Neuronal stem cell (in vitro differentiated cells): ENCODE results near the gene SH3BP4.

Source experiments
- DNase-seq: peaks from one replicate; pipeline ENCODE4 v3.0.0-alpha.2; 2013; ENCODE audit warnings: low spot score
- H2AFZ ChIP-seq: one replicate; pipeline ENCODE4 v1.6.1; 2013; ENCODE audit warnings: mild to moderate bottlenecking, low read length, inconsistent platforms
- H2AK5ac ChIP-seq: 2 replicates; pipeline ENCODE4 v1.6.1; 2013; ENCODE audit warnings: low read depth, mild to moderate bottlenecking, inconsistent platforms, low read length, moderate library complexity, mixed read lengths
- H2BK120ac ChIP-seq: 2 replicates; pipeline ENCODE4 v1.6.1; 2013; ENCODE audit warnings: low read depth, mild to moderate bottlenecking, inconsistent platforms, low read length, moderate library complexity, mixed read lengths
- H2BK12ac ChIP-seq: one replicate; pipeline ENCODE4 v1.6.1; 2013; ENCODE audit warnings: low read length, inconsistent platforms
- H2BK15ac ChIP-seq: 2 replicates; pipeline ENCODE4 v1.6.1; 2013; ENCODE audit warnings: mild to moderate bottlenecking, low read length, inconsistent platforms, mixed read lengths
- H2BK5ac ChIP-seq: one replicate; pipeline ENCODE4 v1.6.1; 2013; ENCODE audit warnings: inconsistent platforms, mild to moderate bottlenecking, low read length, moderate library complexity
- H3K14ac ChIP-seq: one replicate; pipeline ENCODE4 v1.6.1; 2013; ENCODE audit warnings: low read length, inconsistent platforms
- H3K18ac ChIP-seq: 2 replicates; pipeline ENCODE4 v1.6.1; 2013; ENCODE audit warnings: low read length, inconsistent platforms
- H3K23ac ChIP-seq: 2 replicates; pipeline ENCODE4 v1.6.1; 2013; ENCODE audit warnings: low read depth, mild to moderate bottlenecking, mixed read lengths, low read length, inconsistent platforms; ENCODE audit not compliant: poor library complexity
- H3K27ac ChIP-seq: replicated peaks from 3 replicates; pipeline ENCODE4 v1.5.1; 2013; ENCODE audit warnings: low read length, inconsistent platforms
- H3K27me3 ChIP-seq, 3 experiments: 2 replicates each; pipeline ENCODE4 v1.6.1; 2013; ENCODE audit warnings: low read length in 3 of 3, mild to moderate bottlenecking in 2 of 3, inconsistent platforms in 1 of 3, low read depth in 1 of 3, mixed read lengths in 1 of 3, moderate library complexity in 1 of 3; ENCODE audit not compliant: control insufficient read depth in 3 of 3, insufficient read depth in 3 of 3
- H3K36me3 ChIP-seq, 2 donors: replicated peaks in 1 of 2; 2 replicates each; pipeline ENCODE4 v1.6.1; 2013; ENCODE audit warnings: low read length in 2 of 2; ENCODE audit not compliant: control insufficient read depth in 2 of 2, insufficient read depth in 2 of 2
- H3K4ac ChIP-seq: 2 replicates; pipeline ENCODE4 v1.6.1; 2013; ENCODE audit warnings: inconsistent platforms, mild to moderate bottlenecking, low read length, moderate library complexity
- H3K4me1 ChIP-seq, 2 donors: 1 replicate in 1 of 2; 2 replicates in 1 of 2; pipeline ENCODE4 v1.6.1; 2013; ENCODE audit warnings: low read length in 2 of 2, low read depth in 1 of 2; ENCODE audit not compliant: control insufficient read depth in 2 of 2, insufficient read depth in 1 of 2
- H3K4me2 ChIP-seq: one replicate; pipeline ENCODE4 v1.6.1; 2013; ENCODE audit warnings: mild to moderate bottlenecking, low read length, inconsistent platforms; ENCODE audit not compliant: insufficient read depth, poor library complexity, severe bottlenecking
- H3K4me3 ChIP-seq, 2 donors: 2 replicates each; pipeline ENCODE4 v1.5.1; 2013; ENCODE audit warnings: low read length in 2 of 2, mild to moderate bottlenecking in 2 of 2, inconsistent platforms in 1 of 2, moderate library complexity in 1 of 2
- H3K79me1 ChIP-seq: one replicate; pipeline ENCODE4 v1.6.1; 2013; ENCODE audit warnings: low read depth, mild to moderate bottlenecking, inconsistent platforms, low read length, moderate library complexity
- H3K9ac ChIP-seq: one replicate; pipeline ENCODE4 v1.6.1; 2013; ENCODE audit warnings: mild to moderate bottlenecking, low read depth, low read length, inconsistent platforms; ENCODE audit not compliant: poor library complexity
- H3K9me3 ChIP-seq, 2 donors: replicated peaks in 1 of 2; 2 replicates each; pipeline versions ENCODE3 to v1.6.1; 2013; ENCODE audit warnings: low read length in 2 of 2, mild to moderate bottlenecking in 2 of 2, inconsistent platforms in 1 of 2, low read depth in 1 of 2, mixed read lengths in 1 of 2, moderate library complexity in 1 of 2; ENCODE audit not compliant: control insufficient read depth in 2 of 2, insufficient read depth in 1 of 2
- H4K8ac ChIP-seq: one replicate; pipeline ENCODE4 v1.6.1; 2013; ENCODE audit warnings: low read depth, mild to moderate bottlenecking, inconsistent platforms, low read length, moderate library complexity
- H4K91ac ChIP-seq: one replicate; pipeline ENCODE4 v1.6.1; 2013; ENCODE audit warnings: low read length, low read depth, mild to moderate bottlenecking, inconsistent platforms; ENCODE audit not compliant: poor library complexity
- WGBS, 2 donors: extraction: QIAGEN DNeasy Blood & Tissue Kit; methylation state at CpG; one replicate each; pipeline ENCODE4 v1.1.7; 2013; ENCODE audit warnings: missing lambda C conversion rate in 2 of 2, mixed read lengths in 1 of 2; ENCODE audit not compliant: insufficient read length in 2 of 2, insufficient replicate concordance in 1 of 2; ENCODE audit errors: extremely low coverage in 2 of 2; 5-methylcytosine and 5-hydroxymethylcytosine counted together

SH3BP4 gene

GRCh38 chr2:235064976-235065375 lies 113.2 kb downstream of the SH3BP4 start:
- H3K27ac ChIP-seq = peak overlapping the region; percentile 31

GRCh38 chr2:235066490-235066889 lies 114.7 kb downstream of the SH3BP4 start:
- H2BK15ac ChIP-seq = no peak overlapping the region
- H3K9ac ChIP-seq = no peak overlapping the region
- no peak overlapping the region for H2BK5ac ChIP-seq
- H3K36me3 ChIP-seq = no peaks in the 10 kb centered on the region
- no peak overlapping the region for H4K91ac ChIP-seq
- no peak overlapping the region for H2BK120ac ChIP-seq
- H3K14ac ChIP-seq = no peak overlapping the region
- H3K4me2 ChIP-seq = no peak overlapping the region
- DNase-seq = no peak
- H3K23ac ChIP-seq = no peak overlapping the region
- H3K4me3 ChIP-seq = peak overlapping the region in 1 of 2 donors; percentile 5
- no peaks in the 10 kb centered on the region for H3K9me3 ChIP-seq
- WGBS, 2 donors = no CpG with 5 or more reads among the region's 4 CpGs
- no peak overlapping the region for H2BK12ac ChIP-seq
- H3K79me1 ChIP-seq = no peaks in the 10 kb centered on the region
- H4K8ac ChIP-seq = no peak overlapping the region
- no peak overlapping the region for H2AK5ac ChIP-seq
- no peaks in the 10 kb centered on the region for H3K27me3 ChIP-seq
- peak overlapping the region; percentile 78 for H2AFZ ChIP-seq
- no peak overlapping the region for H3K18ac ChIP-seq
- peaks cover 36 to 46% of the 10 kb centered on the region in 2 donors for H3K4me1 ChIP-seq
- H3K27ac ChIP-seq = peak overlapping the region; percentile 69
- H3K4ac ChIP-seq = no peak overlapping the region

More at GRCh38 chr2:235064976-235065375, 113.2 kb downstream of the SH3BP4 start:
- Histone ChIP-seq H2BK12ac (no peak overlapping the region), H3K9ac (no peak overlapping the region), H3K79me1 (no peaks in the 10 kb centered on the region), H3K4ac (no peak overlapping the region), H3K27me3 (no peaks in the 10 kb centered on the region), H3K18ac (no peak overlapping the region), H2AFZ (no peak overlapping the region), H4K8ac (no peak overlapping the region), H2BK5ac (no peak overlapping the region), H3K9me3 (no peaks in the 10 kb centered on the region), H2AK5ac (no peak overlapping the region), H3K14ac (no peak overlapping the region), H2BK120ac (no peak overlapping the region), H4K91ac (no peak overlapping the region), H3K4me2 (peak overlapping the region; percentile 32), H3K23ac (no peak overlapping the region), H3K4me3 (no peak overlapping the region), H2BK15ac (no peak overlapping the region), H3K4me1 (peaks cover 33 to 40% of the 10 kb centered on the region in 2 donors), H3K36me3 (no peaks in the 10 kb centered on the region)
- no CpG with 5 or more reads among the region's 7 CpGs for WGBS, 2 donors
- DNase-seq = no peak

- no peaks in the 10 kb centered on the region for H3K36me3 ChIP-seq
- H3K9ac ChIP-seq = no peak overlapping the region
- no peak overlapping the region for H3K18ac ChIP-seq
- H2BK5ac ChIP-seq = no peak overlapping the region
- H3K4me3 ChIP-seq = peak overlapping the region in 1 of 2 donors; percentile 5
- WGBS, 2 donors = no CpG with 5 or more reads among the region's 4 CpGs
- no peak overlapping the region for H3K23ac ChIP-seq
- no peak overlapping the region for H2BK120ac ChIP-seq
- peak; percentile 65 for DNase-seq
- H3K27ac ChIP-seq = peak overlapping the region; percentile 69
- H4K8ac ChIP-seq = no peak overlapping the region
- no peak overlapping the region for H3K4ac ChIP-seq
- no peak overlapping the region for H3K14ac ChIP-seq
- no peak overlapping the region for H2AK5ac ChIP-seq
- peak overlapping the region; percentile 78 for H2AFZ ChIP-seq
- H2BK12ac ChIP-seq = no peak overlapping the region
- H2BK15ac ChIP-seq = no peak overlapping the region
- H3K27me3 ChIP-seq = no peaks in the 10 kb centered on the region
- peaks cover 33 to 46% of the 10 kb centered on the region in 2 donors for H3K4me1 ChIP-seq
- no peaks in the 10 kb centered on the region for H3K79me1 ChIP-seq
- no peak overlapping the region for H3K4me2 ChIP-seq
- no peak overlapping the region for H4K91ac ChIP-seq
- no peaks in the 10 kb centered on the region for H3K9me3 ChIP-seq
Observed at GRCh38 chr2:235066895-235067294, 115.1 kb downstream of the SH3BP4 start.

GRCh38 chr2:235068701-235069100 lies 116.9 kb downstream of the SH3BP4 start:
- Histone ChIP-seq H3K4me3 (no peak overlapping the region), H3K4me1 (peaks cover 25 to 53% of the 10 kb centered on the region in 2 donors), H2BK12ac (no peak overlapping the region), H3K36me3 (no peaks in the 10 kb centered on the region), H4K91ac (no peak overlapping the region), H3K18ac (no peak overlapping the region), H4K8ac (no peak overlapping the region), H2BK5ac (no peak overlapping the region), H2BK15ac (no peak overlapping the region), H3K4ac (no peak overlapping the region), H3K27me3 (no peaks in the 10 kb centered on the region), H2BK120ac (no peak overlapping the region), H3K14ac (no peak overlapping the region), H3K23ac (no peak overlapping the region), H3K27ac (no peak overlapping the region), H2AK5ac (no peak overlapping the region), H3K9me3 (no peaks in the 10 kb centered on the region), H2AFZ (no peak overlapping the region), H3K79me1 (no peaks in the 10 kb centered on the region), H3K4me2 (no peak overlapping the region), H3K9ac (no peak overlapping the region)
- DNase-seq = no peak
- no CpG with 5 or more reads among the region's 3 CpGs for WGBS, 2 donors
